Daoy (cell line): Measurements from ENCODE around the gene SLC25A27. TPM values are rescaled to one million over a fixed set of nuclear protein-coding genes. Genes with fewer than 3 reads are reported as not detected.

Experiments used
- DNase-seq: peaks from one replicate; pipeline ENCODE4 v3.0.0-alpha.2; 2015; ENCODE audit warnings: low read depth
- total RNA-seq: library from RNA; depleted of rRNA; stranded (reverse); fragments of >200 nt; shearing (Covaris generic); gene quantifications from 2 replicates; pipeline ENCODE4 v1.2.3, GENCODE V29; 2014; rRNA removed

Gene SLC25A27
- total RNA-seq, 1 experiment from 2014 or later = 2.8 TPM

GRCh38 chr6:46715141-46715540, 62.4 kb downstream of the SLC25A27 start:
- peak; percentile 48 for DNase-seq

GRCh38 chr6:46719099-46719498, 66.3 kb downstream of the SLC25A27 start:
- peak; percentile 86 for DNase-seq

GRCh38 chr6:46720401-46720800, 67.6 kb downstream of the SLC25A27 start:
- no peak for DNase-seq

Other genes starting within 250 kb of the SLC25A27 start
- 1.6 and 2.0 TPM in 2 replicates for gene RCAN2, start 161.5 kb upstream of the SLC25A27 start, total RNA-seq
- gene CYP39A1, start 157 bp upstream of the SLC25A27 start, total RNA-seq = 2.9 and 5.1 TPM in 2 replicates
- gene TDRD6, start 34.9 kb downstream of the SLC25A27 start, total RNA-seq = not detected in 2 replicates
- not detected in 2 replicates for gene PLA2G7, start 82.4 kb downstream of the SLC25A27 start, total RNA-seq
- gene ANKRD66, start 94.0 kb downstream of the SLC25A27 start, total RNA-seq = not detected in 2 replicates
- not detected in 2 replicates for gene MEP1A, start 140.4 kb downstream of the SLC25A27 start, total RNA-seq